Activated CD4-positive, alpha-beta T cell treated with anti-CD3 and anti-CD28 coated beads, Interleukin-2, amount 10 ng/mL, durations not matched to agents 7 days and 5 days (primary cell): ENCODE results near the gene TTLL10. TPM values are rescaled to one million over a fixed set of nuclear protein-coding genes. Genes with fewer than 3 reads are reported as not detected.
A peak's percentile ranks its signal among the peaks of the same experiment; 100 is the strongest.
"Not testable (repeated sequence)": the region's sequence is repeated elsewhere in the genome, so short reads cannot be mapped to it uniquely, and the experiment has no call there.

Experiments
- CTCF ChIA-PET: fragments of 350-600 bp; sonication (Branson Sonifier 250); formaldehyde crosslinking; loops from one replicate; lab custom pipeline; 2021; ENCODE audit warnings: antibody characterized with exemption; lab: Charles Lee
- POLR2A ChIA-PET: fragments of 350-600 bp; sonication (Branson Sonifier 250); formaldehyde crosslinking; loops from one replicate; lab custom pipeline; 2021; ENCODE audit warnings: antibody characterized with exemption; lab: Charles Lee
- DNase-seq: peaks from one replicate; pipeline ENCODE4 v3.0.0-alpha.2; 2020
- H3K27ac Mint-ChIP-seq: one replicate; pipeline ENCODE4 v1.8.0; 2021; ENCODE audit warnings: mild to moderate bottlenecking, moderate library complexity, mixed read lengths
- H3K27me3 Mint-ChIP-seq: one replicate; pipeline ENCODE4 v1.8.0; 2021; ENCODE audit warnings: mixed read lengths
- H3K36me3 Mint-ChIP-seq: one replicate; pipeline ENCODE4 v1.8.0; 2021; ENCODE audit warnings: low read depth, mixed read lengths
- H3K4me1 Mint-ChIP-seq: one replicate; pipeline ENCODE4 v1.8.0; 2021; ENCODE audit warnings: mixed read lengths
- H3K4me3 Mint-ChIP-seq: one replicate; pipeline ENCODE4 v1.8.0; 2021; ENCODE audit warnings: mild to moderate bottlenecking, moderate library complexity, mixed read lengths
- H3K9me3 Mint-ChIP-seq: one replicate; pipeline ENCODE4 v1.8.0; 2021; ENCODE audit warnings: mixed read lengths
- total RNA-seq, 2 experiments: library from RNA; stranded (reverse); gene quantifications; one replicate each; pipeline ENCODE4 v1.2.3, GENCODE V29; 2021

The TTLL10 gene
- total RNA-seq, 2 experiments from 2014 or later: 0.15 to 0.27 TPM

DNA sequence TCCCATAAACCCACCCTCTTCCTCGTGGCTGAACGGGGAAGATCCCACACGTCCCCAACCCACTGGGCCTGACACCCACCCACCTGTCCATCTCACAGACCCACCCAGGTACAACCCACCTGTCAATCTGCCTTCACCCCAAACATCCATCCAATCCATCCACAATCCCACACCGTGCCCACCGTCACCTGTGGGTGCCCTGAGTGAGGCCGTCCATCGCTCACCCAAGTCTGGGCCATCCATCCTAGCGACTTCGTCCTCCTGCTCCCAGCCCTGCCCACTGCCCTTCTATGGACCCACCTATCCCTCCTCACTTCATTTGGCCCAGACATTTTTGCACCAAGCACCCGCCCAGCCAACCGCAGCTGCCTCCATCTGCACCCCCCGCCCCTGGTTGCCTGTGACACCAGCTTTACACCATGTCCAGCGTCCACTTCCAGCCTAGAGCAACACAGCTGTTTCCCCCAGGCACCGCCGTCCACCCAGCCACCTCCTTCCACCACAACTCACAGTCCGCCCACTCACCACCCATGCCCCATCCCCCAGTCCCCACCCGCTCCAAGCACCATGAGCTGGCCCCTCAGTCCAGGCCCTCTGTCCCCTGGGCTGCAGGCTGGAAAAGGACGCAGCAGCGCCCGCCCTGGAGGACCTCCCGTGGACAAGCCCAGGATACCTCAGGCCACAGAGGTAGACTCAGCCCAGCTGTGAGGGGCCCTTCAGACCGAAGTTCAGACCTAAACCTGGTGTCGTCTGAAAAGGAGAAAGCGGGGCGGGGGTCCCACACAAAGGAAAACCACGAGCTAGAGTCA lies 7.7 kb downstream of the TTLL10 start:
- ChIA-PET POLR2A (no interaction called here), CTCF (interaction anchor here (1.1 kb wide), 1 partner anchor 10 kb away, joined by 4 read pairs; no protein-coding TSS in a partner anchor)
- peaks cover 10% of the 10 kb centered on the region for H3K27me3 Mint-ChIP-seq
- H3K4me3 Mint-ChIP-seq: no peak overlapping the region
- H3K27ac Mint-ChIP-seq: peak overlapping the region; percentile 69
- H3K4me1 Mint-ChIP-seq: peaks cover 6% of the 10 kb centered on the region
- DNase-seq: no peak
- H3K36me3 Mint-ChIP-seq: no peaks in the 10 kb centered on the region
- no peaks in the 10 kb centered on the region for H3K9me3 Mint-ChIP-seq

DNA sequence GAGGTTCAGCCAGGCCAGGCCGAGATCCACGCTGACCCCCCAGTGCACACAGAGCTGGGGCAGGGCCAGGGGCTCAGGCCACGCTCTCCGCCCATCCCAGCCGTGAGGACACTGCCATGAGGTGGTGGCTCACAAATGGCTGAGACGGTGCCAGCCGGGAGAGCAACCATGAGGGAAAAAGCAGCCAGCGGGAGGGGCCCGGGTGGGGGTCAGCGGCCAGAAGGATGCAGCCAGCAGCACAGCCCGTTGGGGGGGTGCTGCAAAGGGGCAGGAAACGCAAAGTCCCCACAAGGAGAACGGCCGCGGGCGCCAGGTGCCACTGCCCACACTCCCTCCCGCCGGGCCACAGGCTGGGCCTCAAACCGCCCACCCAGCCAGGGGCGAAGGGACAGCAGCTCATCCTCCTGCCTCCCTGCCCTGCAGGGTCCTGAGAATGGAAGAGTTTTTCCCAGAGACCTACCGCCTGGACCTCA lies 8.3 kb downstream of the TTLL10 start:
- no peak for DNase-seq
- CTCF ChIA-PET: interaction anchor here (1.1 kb wide), 1 partner anchor 9 kb away, joined by 4 read pairs; no protein-coding TSS in a partner anchor
- H3K36me3 Mint-ChIP-seq: no peaks in the 10 kb centered on the region
- peaks cover 6% of the 10 kb centered on the region for H3K27me3 Mint-ChIP-seq
- POLR2A ChIA-PET: no interaction called here
- no peak overlapping the region for H3K4me3 Mint-ChIP-seq
- peaks cover 5% of the 10 kb centered on the region for H3K4me1 Mint-ChIP-seq
- no peak overlapping the region for H3K27ac Mint-ChIP-seq
- no peaks in the 10 kb centered on the region for H3K9me3 Mint-ChIP-seq

DNA sequence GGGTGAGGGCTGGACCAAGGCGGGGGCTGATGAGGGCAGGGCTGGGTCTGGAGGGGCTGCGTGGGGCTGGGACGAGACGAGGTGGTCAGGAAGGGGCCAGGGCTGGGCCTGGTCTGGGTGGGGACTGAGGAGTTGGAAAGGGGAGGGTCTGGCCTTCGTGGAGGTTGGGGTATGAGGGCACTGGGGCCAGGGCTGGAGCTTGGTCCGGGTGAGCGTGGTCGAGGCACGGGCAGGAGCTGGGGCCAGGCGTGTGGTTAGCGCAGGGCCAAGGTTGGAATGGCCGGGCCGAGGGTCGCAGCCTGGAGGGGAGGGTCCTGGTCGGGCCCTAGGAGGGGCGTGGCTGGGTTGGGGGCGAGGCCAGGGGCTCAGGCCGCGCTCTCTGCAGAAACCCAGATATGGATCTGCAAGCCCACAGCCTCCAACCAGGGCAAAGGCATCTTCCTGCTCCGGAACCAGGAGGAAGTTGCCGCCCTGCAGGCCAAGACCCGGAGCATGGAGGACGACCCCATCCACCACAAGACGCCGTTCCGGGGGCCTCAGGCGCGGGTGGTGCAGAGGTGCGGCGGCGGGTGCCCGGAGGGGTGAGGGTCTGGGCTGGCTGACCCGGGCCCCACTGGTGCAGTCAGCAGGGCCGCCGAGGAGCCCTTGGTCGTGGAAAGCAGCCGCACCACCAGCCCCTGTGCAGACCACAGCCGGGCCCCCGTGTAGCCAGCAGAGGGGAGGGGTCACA lies 9.0 kb downstream of the TTLL10 start:
- no peak for DNase-seq
- Mint-ChIP-seq H3K4me3 (no peak overlapping the region), H3K4me1 (peaks cover 5% of the 10 kb centered on the region), H3K27me3 (peaks cover 5% of the 10 kb centered on the region), H3K27ac (no peak overlapping the region), H3K9me3 (no peaks in the 10 kb centered on the region), H3K36me3 (no peaks in the 10 kb centered on the region)
- POLR2A ChIA-PET: no interaction called here
- CTCF ChIA-PET: interaction anchor here (1.1 kb wide), 1 partner anchor 28 kb away, joined by 3 read pairs; no protein-coding TSS in a partner anchor

DNA sequence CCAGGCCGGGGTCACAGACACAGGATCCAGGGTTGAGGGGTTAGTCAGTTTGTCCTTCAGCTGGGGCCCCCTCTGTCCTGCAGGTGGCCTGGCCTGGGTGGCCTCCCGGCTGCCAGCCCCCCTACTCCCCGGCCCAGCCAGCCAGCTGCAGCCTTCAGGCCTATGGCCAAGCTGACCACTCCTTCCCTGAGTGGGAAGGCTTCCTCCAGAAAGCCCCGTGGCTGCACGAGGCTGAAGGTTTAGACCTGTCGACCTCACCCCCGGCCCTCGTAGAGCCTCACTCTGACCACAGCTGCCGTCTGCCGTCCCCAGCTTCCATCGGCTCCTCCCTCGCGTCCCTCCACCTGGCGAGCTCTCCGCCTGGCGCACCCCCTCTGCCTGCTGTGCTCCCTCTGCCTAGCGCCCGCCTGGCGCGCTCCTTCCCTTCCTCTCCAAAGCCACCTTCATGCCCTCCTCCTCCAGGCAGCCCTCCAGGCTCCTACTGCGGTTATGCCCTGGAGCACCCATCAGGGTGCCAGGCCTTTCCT lies 9.6 kb downstream of the TTLL10 start:
- ChIA-PET POLR2A (no interaction called here), CTCF (interaction anchor here (1.1 kb wide), 1 partner anchor 29 kb away, joined by 3 read pairs; no protein-coding TSS in a partner anchor)
- Mint-ChIP-seq H3K9me3 (no peaks in the 10 kb centered on the region), H3K36me3 (no peaks in the 10 kb centered on the region), H3K27ac (no peak overlapping the region), H3K4me3 (no peak overlapping the region), H3K27me3 (peaks cover 8% of the 10 kb centered on the region), H3K4me1 (peaks cover 5% of the 10 kb centered on the region)
- DNase-seq: no peak

DNA sequence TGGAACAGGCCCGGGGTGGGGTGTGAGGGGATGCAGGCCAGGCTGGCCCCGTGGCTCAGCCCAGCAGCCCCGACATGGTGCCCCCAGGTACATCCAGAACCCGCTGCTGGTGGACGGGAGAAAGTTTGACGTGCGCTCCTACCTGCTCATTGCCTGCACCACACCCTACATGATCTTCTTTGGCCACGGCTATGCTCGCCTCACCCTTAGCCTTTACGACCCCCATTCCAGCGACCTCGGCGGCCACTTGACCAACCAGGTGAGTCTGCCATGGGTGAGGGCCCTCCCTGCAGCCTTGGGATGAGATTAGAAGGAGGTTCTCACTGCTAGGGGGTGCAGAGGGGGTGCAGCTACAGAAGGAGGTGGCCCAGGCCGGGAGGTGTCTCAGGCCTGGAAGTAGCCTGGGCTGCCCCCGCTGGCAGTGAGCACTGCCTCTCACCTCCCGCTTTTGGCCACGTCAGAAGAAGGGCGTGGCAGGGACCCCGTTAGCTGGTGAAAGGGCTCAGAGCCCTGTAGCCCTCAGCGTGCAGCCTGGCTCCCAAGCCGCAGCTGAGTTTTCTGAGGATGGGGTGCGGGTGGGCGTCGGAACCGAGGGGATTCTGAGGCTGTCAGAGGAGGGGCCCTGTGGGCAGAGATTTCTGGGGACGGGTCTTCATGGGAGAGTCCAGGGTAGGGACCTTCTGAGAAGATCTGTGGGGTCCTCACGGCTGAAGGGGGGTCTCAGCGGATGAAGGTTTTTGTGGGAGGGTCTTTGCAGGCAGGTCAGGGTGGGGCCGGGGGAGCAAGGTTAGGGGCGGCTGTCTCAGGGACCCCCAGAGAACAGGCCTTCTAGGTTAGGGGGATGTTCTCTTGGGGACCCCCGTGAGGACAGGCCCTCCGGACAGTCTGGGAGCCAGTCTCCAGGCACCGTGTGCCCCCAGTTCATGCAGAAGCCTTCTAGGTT lies 10.4 kb downstream of the TTLL10 start:
- no peaks in the 10 kb centered on the region for H3K36me3 Mint-ChIP-seq
- CTCF ChIA-PET: interaction anchor here (1.1 kb wide), 1 partner anchor 30 kb away, joined by 3 read pairs; no protein-coding TSS in a partner anchor

DNA sequence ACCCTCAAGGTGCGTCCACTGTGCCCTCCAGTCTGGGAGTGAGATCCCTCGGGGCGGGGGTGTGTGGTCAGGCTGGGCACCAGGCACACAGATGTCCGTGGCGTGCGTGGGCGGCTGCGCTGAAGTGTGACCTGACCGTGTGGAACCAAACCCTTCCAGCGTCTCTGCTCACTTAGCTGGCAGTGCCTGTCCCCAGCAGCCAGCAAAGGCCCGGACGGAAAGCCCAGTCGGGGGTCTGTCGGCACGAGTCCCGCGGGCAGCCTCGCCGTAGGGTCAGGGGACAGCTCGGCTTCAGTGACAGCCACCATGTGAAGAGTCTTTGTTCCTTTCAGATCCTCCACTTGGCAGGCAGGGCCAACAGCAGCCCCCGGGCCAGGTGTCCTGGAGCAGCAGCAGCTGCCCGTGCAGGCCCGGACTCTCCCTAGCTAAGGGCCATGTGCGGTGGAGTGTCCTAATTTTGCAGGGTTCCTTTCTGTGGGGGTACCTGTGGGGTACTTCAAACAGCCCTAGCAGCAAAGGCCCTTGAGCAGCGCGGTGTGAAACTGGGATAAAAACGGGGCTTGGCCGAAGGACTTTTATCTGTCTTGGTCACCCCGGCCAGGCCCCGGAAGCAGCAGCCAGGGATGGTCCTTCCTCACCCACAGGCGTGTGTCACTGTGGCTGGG lies 11.6 kb downstream of the TTLL10 start:
- peaks cover 5% of the 10 kb centered on the region for H3K4me1 Mint-ChIP-seq
- H3K36me3 Mint-ChIP-seq: no peaks in the 10 kb centered on the region
- no peak for DNase-seq
- no peak overlapping the region for H3K4me3 Mint-ChIP-seq
- CTCF ChIA-PET: no interaction called here
- POLR2A ChIA-PET: no interaction called here
- H3K27ac Mint-ChIP-seq: no peak overlapping the region
- peaks cover 17% of the 10 kb centered on the region for H3K27me3 Mint-ChIP-seq
- no peaks in the 10 kb centered on the region for H3K9me3 Mint-ChIP-seq

More for the DNA sequence above, 10.4 kb downstream of the TTLL10 start:
- Mint-ChIP-seq H3K27ac (peak overlapping the region; percentile 19), H3K27me3 (peaks cover 11% of the 10 kb centered on the region), H3K9me3 (no peaks in the 10 kb centered on the region), H3K4me1 (peaks cover 5% of the 10 kb centered on the region), H3K4me3 (no peak overlapping the region)
- DNase-seq: no peak
- POLR2A ChIA-PET: no interaction called here

DNA sequence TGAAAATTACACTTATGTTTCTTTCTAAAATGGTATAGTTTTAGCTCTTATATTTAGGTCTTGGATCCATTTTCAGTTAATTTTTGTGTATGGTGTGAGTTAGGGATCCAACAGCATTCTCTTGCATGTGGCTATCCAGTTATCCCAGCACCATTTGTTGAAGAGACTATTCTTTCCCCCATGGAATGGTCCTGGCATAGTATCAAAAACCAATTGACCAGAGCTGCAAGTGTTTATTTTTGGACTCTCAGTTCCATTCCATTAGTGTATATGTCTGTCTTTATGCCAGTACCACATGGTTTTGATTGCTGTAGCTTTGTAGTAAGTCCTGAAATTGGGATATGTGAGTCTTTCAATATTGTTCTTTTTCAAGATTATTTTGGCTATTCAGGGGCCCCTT lies 14.3 kb downstream of the TTLL10 start:
- peaks cover 2% of the 10 kb centered on the region for H3K4me1 Mint-ChIP-seq

DNA sequence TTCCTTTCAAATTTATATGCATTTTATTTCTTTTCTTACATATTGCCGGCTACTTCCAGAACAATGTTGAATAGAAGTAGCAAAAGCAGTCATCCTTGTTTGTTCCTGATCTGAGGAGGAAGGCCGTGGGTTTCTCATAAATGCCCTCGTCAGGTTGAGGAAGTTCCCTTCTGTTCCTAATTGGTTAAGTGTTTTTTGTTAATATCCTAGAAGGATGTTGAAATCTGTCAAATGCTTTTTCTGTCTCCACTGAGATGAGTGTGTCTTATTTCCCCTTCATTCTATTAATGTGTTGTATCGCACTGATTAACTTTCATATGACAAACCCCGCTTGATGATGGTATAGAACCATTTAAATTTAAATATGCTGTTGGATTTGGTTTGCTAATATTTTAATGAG lies 15.4 kb downstream of the TTLL10 start:
- CTCF ChIA-PET: no interaction called here
- no peak overlapping the region for H3K27ac Mint-ChIP-seq
- POLR2A ChIA-PET: no interaction called here
- peaks cover 5% of the 10 kb centered on the region for H3K9me3 Mint-ChIP-seq
- no peaks in the 10 kb centered on the region for H3K36me3 Mint-ChIP-seq
- no peak overlapping the region for H3K4me3 Mint-ChIP-seq
- no peak for DNase-seq
- H3K27me3 Mint-ChIP-seq: peaks cover 17% of the 10 kb centered on the region
- no peaks in the 10 kb centered on the region for H3K4me1 Mint-ChIP-seq

More for the DNA sequence above, 14.3 kb downstream of the TTLL10 start:
- CTCF ChIA-PET: interaction anchor here (0.6 to 1.7 kb wide), 6 partner anchors 16 to 247 kb away, joined by 3 to 7 read pairs (median 5); no protein-coding TSS in a partner anchor
- Mint-ChIP-seq H3K36me3 (no peaks in the 10 kb centered on the region), H3K27ac (no peak overlapping the region), H3K4me3 (no peak overlapping the region), H3K27me3 (peaks cover 17% of the 10 kb centered on the region), H3K9me3 (peaks cover 5% of the 10 kb centered on the region)
- POLR2A ChIA-PET: no interaction called here
- DNase-seq: no peak

DNA sequence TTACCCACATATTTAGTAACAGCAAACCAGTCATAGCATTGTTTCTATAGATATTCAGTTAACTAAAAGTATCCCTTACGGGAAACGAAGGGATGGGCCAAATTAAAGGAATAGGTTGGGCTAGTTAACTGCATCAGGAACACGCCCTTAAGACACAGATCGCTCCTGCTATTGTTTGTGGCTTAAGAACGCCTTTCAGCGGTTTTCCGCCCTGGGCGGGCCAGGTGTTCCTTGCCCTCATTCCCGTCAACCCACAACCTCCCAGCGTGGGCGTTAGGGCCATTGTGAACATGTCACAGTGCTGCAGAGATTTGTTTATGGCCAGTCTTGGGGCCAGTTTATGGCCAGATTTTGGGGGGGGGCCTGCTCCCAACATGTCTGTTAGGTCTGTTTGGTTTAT lies 18.1 kb downstream of the TTLL10 start:
- CTCF ChIA-PET: interaction anchor here (1.1 kb wide), 1 partner anchor 10 kb away, joined by 4 read pairs; no protein-coding TSS in a partner anchor
- Mint-ChIP-seq H3K27me3 (peaks cover 17% of the 10 kb centered on the region), H3K4me3 (no peak overlapping the region), H3K36me3 (no peaks in the 10 kb centered on the region), H3K27ac (no peak overlapping the region), H3K9me3 (peaks cover 10% of the 10 kb centered on the region), H3K4me1 (no peaks in the 10 kb centered on the region)
- no peak for DNase-seq
- POLR2A ChIA-PET: no interaction called here

DNA sequence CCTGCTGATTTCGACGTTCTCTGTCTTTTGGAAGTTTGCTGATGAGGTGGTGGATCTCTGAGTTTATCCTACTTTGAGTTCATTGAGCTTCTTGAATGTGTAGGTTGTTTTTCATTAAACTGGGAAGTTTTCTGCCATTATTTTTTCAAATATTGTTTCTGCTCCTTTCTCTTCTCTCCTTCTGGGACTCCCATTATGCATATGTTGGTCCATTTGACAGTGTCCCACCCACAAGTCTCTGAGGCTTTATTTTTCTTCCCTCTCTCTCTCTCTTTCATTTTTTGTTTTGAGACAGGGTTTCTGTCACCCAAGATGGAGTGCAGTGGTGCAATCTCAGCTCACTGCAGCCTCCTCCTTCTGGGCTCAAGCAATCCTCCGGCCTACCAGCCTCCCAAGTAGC lies 21.0 kb downstream of the TTLL10 start:
- Mint-ChIP-seq H3K4me3 (no peak overlapping the region), H3K27ac (no peak overlapping the region), H3K36me3 (no peaks in the 10 kb centered on the region), H3K27me3 (peaks cover 7% of the 10 kb centered on the region), H3K9me3 (peaks cover 10% of the 10 kb centered on the region), H3K4me1 (peaks cover 3% of the 10 kb centered on the region)
- no peak for DNase-seq
- ChIA-PET CTCF (interaction anchor here (1.0 kb wide), 1 partner anchor 13 kb away, joined by 3 read pairs; no protein-coding TSS in a partner anchor), POLR2A (no interaction called here)

DNA sequence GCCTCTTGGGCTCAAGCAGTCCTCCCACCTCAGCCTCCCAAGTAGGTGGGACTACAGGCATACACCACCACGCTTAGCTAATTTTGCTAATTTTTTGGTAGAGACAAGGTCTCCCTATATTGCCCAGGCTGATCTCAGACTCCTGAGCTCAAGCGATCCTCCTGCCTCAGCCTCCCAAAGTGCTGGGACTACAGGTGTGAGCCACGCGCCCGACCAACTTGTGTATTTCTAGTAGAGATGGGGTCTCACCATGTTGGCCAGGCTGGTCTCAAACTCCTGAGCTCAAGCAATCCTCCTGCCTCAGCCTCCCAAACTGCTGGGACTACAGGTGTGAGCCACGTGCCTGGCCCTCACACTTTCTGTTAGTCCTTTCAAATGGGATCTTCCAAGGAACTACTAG lies 22.0 kb downstream of the TTLL10 start:
- H3K27me3 Mint-ChIP-seq, POLR2A ChIA-PET, H3K27ac Mint-ChIP-seq, H3K4me3 Mint-ChIP-seq, DNase-seq, H3K36me3 Mint-ChIP-seq, H3K4me1 Mint-ChIP-seq: not testable (repeated sequence)
- CTCF ChIA-PET: interaction anchor here (1.3 kb wide), 1 partner anchor 92 kb away, joined by 4 read pairs; no protein-coding TSS in a partner anchor
- peaks cover 10% of the 10 kb centered on the region for H3K9me3 Mint-ChIP-seq
